ENCODE data around the gene RPS15A.
"Not testable (repeated sequence)": the region's sequence is repeated elsewhere in the genome, so short reads cannot be mapped to it uniquely, and the experiment has no call there.

GRCh38 chr16:18776334-18776733, 13.8 kb downstream of the RPS15A start:
- not testable (repeated sequence) for TF ChIP-seq CTCF, POLR2A (IDR thresholded peaks at IDR 0.05)
